ENCODE measurements around the gene VEZT.

GRCh38 chr12:95231190-95231589 is 13.6 kb downstream of the VEZT start:
- TF ChIP-seq CTCF (IDR thresholded peaks at IDR 0.05), result no peak
- TF ChIP-seq EP300 (IDR thresholded peaks at IDR 0.05), result no peak
- TF ChIP-seq POLR2A (IDR thresholded peaks at IDR 0.05), result no peak

Measured in tibial nerve (tissue), 4 donors.